Choroid plexus epithelial cell (primary cell): Measurements from ENCODE around the gene TULP4.
"Not testable (repeated sequence)": the region's sequence is repeated elsewhere in the genome, so short reads cannot be mapped to it uniquely, and the experiment has no call there.

Source experiments
- DNase-seq: peaks from one replicate; pipeline ENCODE4 v3.0.0-alpha.2; 2010; ENCODE audit warnings: low read depth
- H3K4me3 ChIP-seq: 2 replicates; pipeline ENCODE4 v1.5.1; 2011; ENCODE audit warnings: low read depth, mild to moderate bottlenecking, control low read depth, low read length, moderate library complexity
- CTCF ChIP-seq: conservative IDR thresholded peaks from 2 replicates; pipeline ENCODE4 v1.5.1; 2011; ENCODE audit warnings: low read depth, mild to moderate bottlenecking, control low read depth, inconsistent platforms, low read length, moderate library complexity

TULP4 gene

GRCh38 chr6:158330016-158330415 is 17.8 kb downstream of the TULP4 start:
- TF ChIP-seq CTCF: no peak
- no peak for DNase-seq
- no peak overlapping the region for H3K4me3 ChIP-seq

DNA sequence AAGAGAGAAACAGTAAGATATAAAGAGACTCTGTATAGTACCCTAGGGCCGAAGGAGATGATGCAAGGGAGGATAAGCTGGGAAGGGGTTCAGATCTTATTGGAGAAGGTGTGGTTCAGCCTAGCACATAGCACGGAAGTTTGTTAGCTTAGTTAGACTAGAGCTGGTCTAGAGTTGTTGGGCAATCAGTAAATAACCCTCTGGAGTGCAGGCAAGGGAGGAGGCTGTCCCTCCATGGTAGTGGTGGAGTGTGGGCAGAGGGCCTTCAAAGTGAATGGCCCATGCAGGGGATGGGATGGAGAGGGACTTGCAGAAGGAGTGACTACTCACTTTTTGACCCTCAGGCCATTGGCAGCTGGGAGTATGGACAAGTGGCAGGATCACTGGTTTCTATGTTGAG is 20.0 kb downstream of the TULP4 start:
- no peak overlapping the region for H3K4me3 ChIP-seq
- DNase-seq: no peak
- no peak for TF ChIP-seq CTCF

DNA sequence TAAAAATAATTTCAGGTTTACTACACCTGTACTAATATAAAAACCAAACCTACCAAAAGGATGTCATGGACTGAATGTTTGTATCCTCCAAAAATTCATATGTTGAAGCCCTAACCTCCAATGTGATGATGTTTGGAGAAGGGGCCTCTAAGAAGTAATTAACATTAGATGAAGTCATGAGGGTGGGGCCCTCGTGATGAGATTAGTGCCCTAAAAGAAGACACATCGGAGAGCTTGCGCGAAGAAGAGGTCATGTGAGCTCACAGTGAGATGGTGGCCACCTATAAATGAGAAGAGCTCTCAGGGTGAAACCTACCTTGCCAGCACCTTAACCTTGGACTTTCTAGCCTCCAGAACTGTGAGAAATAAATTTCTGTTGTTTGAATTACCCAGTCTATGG is 20.8 kb downstream of the TULP4 start:
- no peak for DNase-seq
- no peak overlapping the region for H3K4me3 ChIP-seq
- no peak for TF ChIP-seq CTCF

DNA sequence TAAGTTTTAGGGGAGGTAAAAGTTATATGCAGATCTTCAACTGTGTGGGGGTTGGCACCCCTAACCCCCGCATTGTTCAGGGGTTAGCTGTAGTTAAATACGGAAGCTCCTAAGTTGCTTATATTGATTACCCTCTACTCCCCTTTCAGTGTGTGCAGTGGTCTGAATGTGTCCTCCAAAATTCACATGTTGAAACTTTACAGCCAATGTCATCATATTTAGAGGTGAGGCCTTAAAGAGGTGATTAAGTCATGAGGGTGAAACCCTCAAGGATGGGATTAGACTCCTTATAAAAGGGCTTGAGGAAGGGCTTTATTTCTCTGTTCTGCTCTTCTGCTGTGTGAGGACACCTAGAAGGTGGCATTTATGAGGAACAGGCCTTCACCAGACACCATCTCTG is 22.3 kb downstream of the TULP4 start:
- no peak overlapping the region for H3K4me3 ChIP-seq
- TF ChIP-seq CTCF: no peak
- DNase-seq: no peak

- TF ChIP-seq CTCF: no peak
- DNase-seq: no peak
- H3K4me3 ChIP-seq: no peak overlapping the region
These were observed 25.1 kb downstream of the TULP4 start for GRCh38 chr6:158337332-158337731.

GRCh38 chr6:158338311-158339112 is 26.2 kb downstream of the TULP4 start:
- no peak overlapping the region for H3K4me3 ChIP-seq
- no peak for TF ChIP-seq CTCF
- no peak for DNase-seq

DNA sequence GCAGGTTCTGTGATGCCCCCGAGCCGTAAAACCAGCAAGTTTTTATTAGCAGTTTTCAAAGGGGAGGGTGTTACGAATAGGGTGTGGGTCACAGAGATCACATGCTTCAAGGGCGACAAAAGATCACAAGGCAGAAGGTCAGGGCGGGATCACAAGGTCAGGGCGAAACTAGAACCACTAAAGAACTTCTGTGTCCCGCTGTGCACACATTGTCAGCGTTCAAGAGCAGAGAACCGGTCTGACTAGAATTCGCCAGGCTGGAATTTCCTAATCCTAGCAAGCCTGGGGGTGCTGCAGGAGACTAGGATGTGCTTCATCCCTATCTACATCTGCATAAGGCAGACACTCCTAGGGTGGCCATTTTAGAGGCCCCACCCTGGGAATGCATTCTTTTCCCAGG is 26.9 kb downstream of the TULP4 start:
- not testable (repeated sequence) for DNase-seq

More for the DNA sequence above, 26.9 kb downstream of the TULP4 start:
- not testable (repeated sequence) for H3K4me3 ChIP-seq
